HCT116 (cell line): ENCODE measurements around the gene ZNF429. TPM values are rescaled to one million over a fixed set of nuclear protein-coding genes. Genes with fewer than 3 reads are reported as not detected.

Source experiments
- ATAC-seq: fragments of 200-7000 bp; cut with Tn5 transposase; 2 replicates; pipeline ENCODE4 v1.9.1; 2020; ENCODE audit warnings: mild to moderate bottlenecking, moderate library complexity
- BruUV-seq: library from RNA; stranded (reverse); fragments of 400-500 nt; replicated peaks from 2 replicates; lab custom pipeline; 2021; lab: Mats Ljungman, UMichigan
- CTCF ChIA-PET: fragments of 300-600 bp; sonication (Branson Sonifier 250); formaldehyde crosslinking; loops from one replicate; lab custom pipeline; 2021; ENCODE audit warnings: antibody characterized with exemption; lab: Charles Lee
- POLR2A ChIA-PET: fragments of 300-600, 350-600 bp; sonication (Branson Sonifier 250); formaldehyde crosslinking; loops from one replicate; lab custom pipeline; 2021; ENCODE audit warnings: antibody characterized with exemption; lab: Charles Lee
- RAD21 ChIA-PET, 2 experiments: fragments of 300-600 bp; sonication (Branson Sonifier 250); formaldehyde crosslinking; loops; one replicate each; lab custom pipeline; 2023; ENCODE audit warnings: low total read pairs in 2 of 2; ENCODE audit not compliant: uncharacterized antibody in 2 of 2, unreplicated experiment in 2 of 2, low non-redundant PET in 1 of 2; lab: Charles Lee
- DNase-seq: peaks from one replicate; pipeline ENCODE4 v3.0.0-alpha.2; 2010; ENCODE audit warnings: low read depth, low spot score
- H2AFZ ChIP-seq: fragments of 200-600 bp; shearing (Covaris generic), sonication (generic); 2 replicates; pipeline ENCODE4 v1.6.1; 2017; ENCODE audit warnings: low read depth, mixed run types, mixed read lengths, antibody characterized with exemption, low read length; ENCODE audit not compliant: poor library complexity, severe bottlenecking
- H3K27ac ChIP-seq: 2 replicates; pipeline ENCODE4 v1.5.1; 2012; ENCODE audit warnings: low read depth, low read length
- H3K27me3 ChIP-seq: fragments of 200-600 bp; sonication (generic); 2 replicates; pipeline ENCODE4 v1.6.1; 2016; ENCODE audit warnings: mixed run types, low read length, mixed read lengths; ENCODE audit not compliant: insufficient read depth
- H3K36me3 ChIP-seq, 2 experiments: fragments of 200-500 bp in 1 of 2; fragments of 200-600 bp in 1 of 2; sonication (Bioruptor generic) in 1 of 2; sonication (generic) in 1 of 2; 2 replicates each; pipeline versions ENCODE4 v1.5.1 to v1.6.1; 2014 to 2016; ENCODE audit warnings: low read length in 2 of 2, inconsistent platforms in 1 of 2, mixed read lengths in 1 of 2, mixed run types in 1 of 2; ENCODE audit not compliant: insufficient read depth in 2 of 2, control insufficient read depth in 1 of 2
- H3K4me1 ChIP-seq, 2 experiments: fragments of 200-600 bp in 1 of 2; sonication (generic) in 1 of 2; 2 replicates each; pipeline versions ENCODE4 v1.5.1 to v1.6.1; 2012 to 2017; ENCODE audit warnings: low read length in 2 of 2, inconsistent platforms in 1 of 2, mild to moderate bottlenecking in 1 of 2, mixed read lengths in 1 of 2, mixed run types in 1 of 2, moderate library complexity in 1 of 2; ENCODE audit not compliant: insufficient read depth in 2 of 2, control insufficient read depth in 1 of 2
- H3K4me2 ChIP-seq: fragments of 200-600 bp; sonication (generic); 2 replicates; pipeline ENCODE4 v1.6.1; 2017; ENCODE audit warnings: mixed run types, low read length, mixed read lengths
- H3K4me3 ChIP-seq, 2 experiments: fragments of 200-600 bp in 1 of 2; sonication (generic) in 1 of 2; replicated peaks in 1 of 2; 2 replicates each; pipeline ENCODE4 v1.5.1; 2011 to 2016; ENCODE audit warnings: low read length in 2 of 2, control low read depth in 1 of 2, low read depth in 1 of 2, mild to moderate bottlenecking in 1 of 2, mixed read lengths in 1 of 2, mixed run types in 1 of 2
- H3K79me2 ChIP-seq: fragments of 200-600 bp; sonication (generic); 2 replicates; pipeline ENCODE4 v1.6.1; 2017; ENCODE audit warnings: mild to moderate bottlenecking, mixed run types, low read length, moderate library complexity, mixed read lengths; ENCODE audit not compliant: insufficient read depth
- H3K9ac ChIP-seq: fragments of 200-600 bp; sonication (generic); 2 replicates; pipeline ENCODE4 v1.6.1; 2016; ENCODE audit warnings: low read length, mixed read lengths
- H3K9me2 ChIP-seq: fragments of 200-600 bp; sonication (generic), shearing (Covaris generic); 2 replicates; pipeline ENCODE4 v1.6.1; 2017; ENCODE audit warnings: mixed run types, mild to moderate bottlenecking, moderate library complexity; ENCODE audit not compliant: insufficient read depth
- H3K9me3 ChIP-seq, 2 experiments: fragments of 200-500 bp in 1 of 2; fragments of 200-600 bp in 1 of 2; sonication (Bioruptor generic) in 1 of 2; sonication (generic) in 1 of 2; 2 replicates each; pipeline ENCODE4 v1.6.1; 2014 to 2017; ENCODE audit warnings: low read length in 2 of 2, mixed read lengths in 2 of 2, inconsistent platforms in 1 of 2, low read depth in 1 of 2, mild to moderate bottlenecking in 1 of 2, mixed run types in 1 of 2, moderate library complexity in 1 of 2; ENCODE audit not compliant: control insufficient read depth in 1 of 2, insufficient read depth in 1 of 2
- H4K20me1 ChIP-seq: fragments of 200-600 bp; sonication (generic), shearing (Covaris generic); 2 replicates; pipeline ENCODE4 v1.6.1; 2017; ENCODE audit warnings: mixed run types, mild to moderate bottlenecking, moderate library complexity; ENCODE audit not compliant: insufficient read depth
- ATF3 ChIP-seq: IDR thresholded peaks from 2 replicates; pipeline ENCODE4 v1.6.1; 2012
- CBX3 ChIP-seq: IDR thresholded peaks from 2 replicates; pipeline ENCODE4 v1.6.1; 2012; ENCODE audit warnings: low read depth
- CEBPB ChIP-seq: IDR thresholded peaks from 2 replicates; pipeline ENCODE4 v1.6.1; 2012; ENCODE audit warnings: low read depth
- EGR1 ChIP-seq: IDR thresholded peaks from 2 replicates; pipeline ENCODE4 v1.6.1; 2012; ENCODE audit warnings: low read depth
- EZH2 ChIP-seq: fragments of 200-600 bp; sonication (generic); IDR thresholded peaks from 2 replicates; pipeline ENCODE4 v1.6.1; 2017; ENCODE audit warnings: antibody characterized with exemption, mixed run types
- JUND ChIP-seq: IDR thresholded peaks from 2 replicates; pipeline ENCODE4 v1.6.1; 2012
- REST ChIP-seq: IDR thresholded peaks from 2 replicates; pipeline ENCODE4 v1.6.1; 2012; ENCODE audit warnings: low read depth
- SP1 ChIP-seq: IDR thresholded peaks from 2 replicates; pipeline ENCODE4 v1.6.1; 2012; ENCODE audit warnings: low read depth
- SRF ChIP-seq: IDR thresholded peaks from 2 replicates; pipeline ENCODE4 v1.6.1; 2012; ENCODE audit warnings: low read depth
- TCF7L2 ChIP-seq: IDR thresholded peaks from 2 replicates; pipeline ENCODE4 v1.7.0; 2011; ENCODE audit warnings: borderline replicate concordance, inconsistent platforms; ENCODE audit not compliant: insufficient read depth, insufficient read length; ENCODE audit errors: extremely low read depth
- ZNF274 ChIP-seq: fragments of 200-500 bp; sonication (Bioruptor generic); IDR thresholded peaks from 2 replicates; pipeline ENCODE4 v1.6.1; 2014; ENCODE audit warnings: mild to moderate bottlenecking, low read depth, low read length, inconsistent platforms
- intact Hi-C: fragments of 100-400 bp; cut with micrococcal nuclease; formaldehyde crosslinking; loops from 2 replicates; pipeline ENCODE4 v1.10.0; 2022
- total RNA-seq: library from RNA; stranded (reverse); gene quantifications from one replicate; pipeline ENCODE4 v1.2.1, GENCODE V29; 2021; ENCODE audit not compliant: unreplicated experiment

Gene ZNF429
- total RNA-seq, 1 experiment from 2014 or later: 0.42 TPM

GRCh38 chr19:21581646-21582240 lies 76.3 kb downstream of the ZNF429 start:
- H3K27ac ChIP-seq: no peak overlapping the region
- H3K36me3 ChIP-seq: no peaks in the 10 kb centered on the region
- TF ChIP-seq CBX3: no peak
- no peak for TF ChIP-seq EGR1
- no peak for TF ChIP-seq ATF3
- no peak for TF ChIP-seq SRF
- TF ChIP-seq TCF7L2: no peak
- no peak for TF ChIP-seq CEBPB
- TF ChIP-seq ZNF274: no peak
- TF ChIP-seq JUND: no peak
- no peak for TF ChIP-seq SP1
- TF ChIP-seq EZH2: no peak
- TF ChIP-seq REST: no peak
- no peak overlapping the region for H3K4me3 ChIP-seq
- no peaks in the 10 kb centered on the region for H4K20me1 ChIP-seq
- peaks cover 0 to 32% of the 10 kb centered on the region in 2 experiments; a peak in 2 of 4 replicates for H3K9me3 ChIP-seq
- no peak overlapping the region for H3K9ac ChIP-seq
- DNase-seq: no peak
- intact Hi-C loops: no loop called here
- H3K27me3 ChIP-seq: no peaks in the 10 kb centered on the region
- no peak for ATAC-seq
- ChIA-PET RAD21 (no interaction called here), CTCF (no interaction called here), POLR2A (no interaction called here)
- BruUV-seq: no TSS peak
- no peak overlapping the region for H2AFZ ChIP-seq
- H3K9me2 ChIP-seq: no peaks in the 10 kb centered on the region
- H3K79me2 ChIP-seq: no peaks in the 10 kb centered on the region
- no peaks in the 10 kb centered on the region for H3K4me1 ChIP-seq
- no peak overlapping the region for H3K4me2 ChIP-seq
